GM19193 (cell line): ENCODE measurements around the gene ALDH1A3.

Experiments
- POLR2A ChIP-seq: IDR thresholded peaks from 4 replicates; pipeline ENCODE4 v1.6.1; 2011; ENCODE audit not compliant: insufficient read depth, insufficient read length; ENCODE audit errors: extremely low read depth

The ALDH1A3 gene

GRCh38 chr15:100890051-100890720 lies 10.6 kb downstream of the ALDH1A3 start:
- no peak for TF ChIP-seq POLR2A

GRCh38 chr15:100890850-100891249 lies 11.2 kb downstream of the ALDH1A3 start:
- TF ChIP-seq POLR2A = no peak

GRCh38 chr15:100891307-100892012 lies 11.8 kb downstream of the ALDH1A3 start:
- no peak for TF ChIP-seq POLR2A

GRCh38 chr15:100892013-100892355 lies 12.4 kb downstream of the ALDH1A3 start:
- TF ChIP-seq POLR2A = no peak

- no peak for TF ChIP-seq POLR2A
Measured at GRCh38 chr15:100893261-100893963, 13.8 kb downstream of the ALDH1A3 start.

GRCh38 chr15:100893964-100894295 lies 14.3 kb downstream of the ALDH1A3 start:
- no peak for TF ChIP-seq POLR2A

GRCh38 chr15:100895721-100896120 lies 16.1 kb downstream of the ALDH1A3 start:
- TF ChIP-seq POLR2A = no peak

- no peak for TF ChIP-seq POLR2A
Measured at GRCh38 chr15:100897221-100898151, 17.9 kb downstream of the ALDH1A3 start.

GRCh38 chr15:100898152-100898490 lies 18.5 kb downstream of the ALDH1A3 start:
- no peak for TF ChIP-seq POLR2A

- TF ChIP-seq POLR2A = no peak
Measured at GRCh38 chr15:100898661-100899462, 19.2 kb downstream of the ALDH1A3 start.

- TF ChIP-seq POLR2A = no peak
Measured at GRCh38 chr15:100899601-100900000, 20.0 kb downstream of the ALDH1A3 start.

- TF ChIP-seq POLR2A = no peak
Measured at GRCh38 chr15:100900136-100900794, 20.6 kb downstream of the ALDH1A3 start.

- no peak for TF ChIP-seq POLR2A
Measured at GRCh38 chr15:100900795-100901169, 21.2 kb downstream of the ALDH1A3 start.

- TF ChIP-seq POLR2A = no peak
Measured at GRCh38 chr15:100901296-100901695, 21.7 kb downstream of the ALDH1A3 start.
